MM.1S (cell line): ENCODE measurements around the gene PSME3IP1.

Experiments
- DNase-seq: peaks from one replicate; pipeline ENCODE4 v3.0.0-alpha.2; 2015
- H2AFZ ChIP-seq: fragments of 300-600 bp; sonication (generic); 2 replicates; pipeline ENCODE4 v1.6.0; 2016; ENCODE audit warnings: antibody characterized with exemption, low read length
- H3F3A ChIP-seq: fragments of 300-600 bp; sonication (generic); 2 replicates; pipeline ENCODE4 v1.6.1; 2016; ENCODE audit warnings: mild to moderate bottlenecking, antibody characterized with exemption, low read length, moderate library complexity, mixed read lengths; ENCODE audit not compliant: insufficient read depth
- H3K27ac ChIP-seq: fragments of 300-600 bp; sonication (generic); 2 replicates; pipeline ENCODE4 v1.5.1; 2016; ENCODE audit warnings: mild to moderate bottlenecking, low read length
- H3K27me3 ChIP-seq: fragments of 300-600 bp; sonication (generic); replicated peaks from 2 replicates; pipeline ENCODE4 v1.6.0; 2016; ENCODE audit warnings: low read length; ENCODE audit not compliant: insufficient read depth
- H3K36me3 ChIP-seq: fragments of 300-600 bp; sonication (generic); replicated peaks from 2 replicates; pipeline ENCODE4 v1.6.1; 2016; ENCODE audit warnings: mild to moderate bottlenecking, low read length, mixed read lengths; ENCODE audit not compliant: insufficient read depth
- H3K4me1 ChIP-seq: fragments of 300-600 bp; sonication (generic); 2 replicates; pipeline ENCODE4 v1.6.1; 2016; ENCODE audit warnings: low read length, mixed read lengths
- H3K4me2 ChIP-seq: fragments of 300-600 bp; sonication (generic); 2 replicates; pipeline ENCODE4 v1.6.0; 2016; ENCODE audit warnings: low read depth, low read length
- H3K4me3 ChIP-seq: fragments of 300-600 bp; sonication (generic); 2 replicates; pipeline ENCODE4 v1.5.1; 2016; ENCODE audit warnings: low read length, mixed read lengths
- H3K79me2 ChIP-seq: fragments of 300-600 bp; sonication (generic); 2 replicates; pipeline ENCODE4 v1.6.1; 2016; ENCODE audit warnings: mixed run types, low read length, mixed read lengths
- H3K9ac ChIP-seq: fragments of 300-600 bp; sonication (generic); 2 replicates; pipeline ENCODE4 v1.6.1; 2016; ENCODE audit warnings: low read length, mixed read lengths
- H3K9me2 ChIP-seq: fragments of 300-600 bp; sonication (generic); replicated peaks from 2 replicates; pipeline ENCODE4 v1.6.1; 2016; ENCODE audit warnings: mild to moderate bottlenecking, low read length, mixed read lengths; ENCODE audit not compliant: insufficient read depth
- H3K9me3 ChIP-seq: fragments of 300-600 bp; sonication (generic); replicated peaks from 2 replicates; pipeline ENCODE4 v1.6.1; 2016; ENCODE audit warnings: mild to moderate bottlenecking, low read length, mixed read lengths; ENCODE audit not compliant: insufficient read depth
- H4K20me1 ChIP-seq: fragments of 300-600 bp; sonication (generic); 2 replicates; pipeline ENCODE4 v1.6.1; 2016; ENCODE audit warnings: mild to moderate bottlenecking, low read length, moderate library complexity, mixed read lengths; ENCODE audit not compliant: insufficient read depth
- CTCF ChIP-seq: fragments of 300-600 bp; sonication (generic); IDR thresholded peaks from 2 replicates; pipeline ENCODE4 v1.5.1; 2016; ENCODE audit warnings: antibody characterized with exemption, low read length, mixed read lengths
- EZH2 ChIP-seq: fragments of 300-600 bp; sonication (generic); optimal IDR thresholded peaks from 2 replicates; pipeline ENCODE3; 2017; ENCODE audit warnings: low read depth, mild to moderate bottlenecking, antibody characterized with exemption, low read length, mixed read lengths
- EZH2phosphoT487 ChIP-seq: fragments of 300-600 bp; sonication (generic); IDR thresholded peaks from 2 replicates; pipeline ENCODE4 v1.6.1; 2018; ENCODE audit warnings: antibody characterized with exemption, low read length

Gene PSME3IP1

GRCh38 chr16:57184113-57184512, 1.7 kb downstream of the PSME3IP1 start:
- no peaks in the 10 kb centered on the region for H3K9me2 ChIP-seq
- no peak overlapping the region for H3K4me3 ChIP-seq
- H3K36me3 ChIP-seq, result no peaks in the 10 kb centered on the region
- no peak overlapping the region for H3K9ac ChIP-seq
- no peaks in the 10 kb centered on the region for H3K27me3 ChIP-seq
- peaks cover 93% of the 10 kb centered on the region for H3K79me2 ChIP-seq
- peaks cover 7% of the 10 kb centered on the region for H3K4me1 ChIP-seq
- DNase-seq, result no peak
- peak overlapping the region; percentile 78; the same call in 1 of the 2 replicates for H3K4me2 ChIP-seq
- no peak overlapping the region for H3K27ac ChIP-seq
- H3F3A ChIP-seq, result peaks cover 11% of the 10 kb centered on the region
- H2AFZ ChIP-seq, result no peak overlapping the region
- no peaks in the 10 kb centered on the region for H4K20me1 ChIP-seq
- H3K9me3 ChIP-seq, result no peaks in the 10 kb centered on the region
- TF ChIP-seq EZH2phosphoT487, result no peak

- Histone ChIP-seq H4K20me1 (no peaks in the 10 kb centered on the region), H3K4me1 (peaks cover 3% of the 10 kb centered on the region), H3K4me2 (no peak overlapping the region), H3K9ac (no peak overlapping the region), H3K27me3 (no peaks in the 10 kb centered on the region), H3K27ac (no peak overlapping the region), H3K36me3 (no peaks in the 10 kb centered on the region), H3K9me2 (no peaks in the 10 kb centered on the region), H3K79me2 (peaks cover 53% of the 10 kb centered on the region), H3K4me3 (no peak overlapping the region), H3K9me3 (no peaks in the 10 kb centered on the region), H2AFZ (no peak overlapping the region), H3F3A (no peaks in the 10 kb centered on the region)
- TF ChIP-seq CTCF (no peak), EZH2 (no peak), EZH2phosphoT487 (no peak)
- no peak for DNase-seq
These were observed 6.5 kb downstream of the PSME3IP1 start for GRCh38 chr16:57179215-57179828.

- H2AFZ ChIP-seq, result no peak overlapping the region
- no peak for TF ChIP-seq EZH2phosphoT487
- no peak for TF ChIP-seq EZH2
- no peak for TF ChIP-seq CTCF
- no peaks in the 10 kb centered on the region for H4K20me1 ChIP-seq
- no peaks in the 10 kb centered on the region for H3K4me1 ChIP-seq
- H3K27ac ChIP-seq, result no peak overlapping the region
- no peaks in the 10 kb centered on the region for H3K27me3 ChIP-seq
- no peaks in the 10 kb centered on the region for H3K9me2 ChIP-seq
- H3K79me2 ChIP-seq, result peaks cover 48% of the 10 kb centered on the region
- H3F3A ChIP-seq, result no peaks in the 10 kb centered on the region
- no peak overlapping the region for H3K4me3 ChIP-seq
- H3K9ac ChIP-seq, result no peak overlapping the region
- no peaks in the 10 kb centered on the region for H3K9me3 ChIP-seq
- H3K4me2 ChIP-seq, result no peak overlapping the region
- H3K36me3 ChIP-seq, result no peaks in the 10 kb centered on the region
- no peak for DNase-seq
These were observed 7.0 kb downstream of the PSME3IP1 start for GRCh38 chr16:57178793-57179212.

- no peak overlapping the region for H3K4me2 ChIP-seq
- no peak overlapping the region for H3K9ac ChIP-seq
- no peaks in the 10 kb centered on the region for H3K4me1 ChIP-seq
- DNase-seq, result no peak
- no peaks in the 10 kb centered on the region for H4K20me1 ChIP-seq
- no peaks in the 10 kb centered on the region for H3F3A ChIP-seq
- H3K4me3 ChIP-seq, result no peak overlapping the region
- peaks cover 42% of the 10 kb centered on the region for H3K79me2 ChIP-seq
- H3K27ac ChIP-seq, result no peak overlapping the region
- no peak for TF ChIP-seq EZH2
- no peak for TF ChIP-seq CTCF
- no peak overlapping the region for H2AFZ ChIP-seq
- no peaks in the 10 kb centered on the region for H3K27me3 ChIP-seq
- H3K9me2 ChIP-seq, result no peaks in the 10 kb centered on the region
- no peaks in the 10 kb centered on the region for H3K9me3 ChIP-seq
- H3K36me3 ChIP-seq, result no peaks in the 10 kb centered on the region
These were observed 7.6 kb downstream of the PSME3IP1 start for GRCh38 chr16:57178196-57178595.
